ENCODE data around the gene NGDN.
"Not testable (repeated sequence)": the region's sequence is repeated elsewhere in the genome, so short reads cannot be mapped to it uniquely, and the experiment has no call there.

The NGDN gene
- long read RNA-seq, donor 1, transcript NGDN-202 (11 exons, 1,143 nt), result major isoform, 46 of 72 reads
- long read RNA-seq, donor 1, partial matches to known transcripts, result 18 of 72 reads
- long read RNA-seq, donor 1, other reads (novel, unspliced or antisense), result 0 of 72 reads
- long read RNA-seq, donor 2, transcript NGDN-202 (11 exons, 1,143 nt), result major isoform, 21 of 37 reads
- long read RNA-seq, donor 2, partial matches to known transcripts, result 15 of 37 reads
- long read RNA-seq, donor 2, other reads (novel, unspliced or antisense), result 0 of 37 reads
- long read RNA-seq, donor 3, transcript NGDN-202 (11 exons, 1,143 nt), result major isoform, 13 of 19 reads
- long read RNA-seq, donor 3, partial matches to known transcripts, result 5 of 19 reads
- long read RNA-seq, donor 3, other reads (novel, unspliced or antisense), result 0 of 19 reads
- long read RNA-seq, donor 4, transcript NGDN-202 (11 exons, 1,143 nt), result major isoform, 12 of 28 reads
- long read RNA-seq, donor 4, partial matches to known transcripts, result 9 of 28 reads
- long read RNA-seq, donor 4, other reads (novel, unspliced or antisense), result 0 of 28 reads
- long read RNA-seq, donor 5, transcript NGDN-202 (11 exons, 1,143 nt), result major isoform, 34 of 55 reads
- long read RNA-seq, donor 5, partial matches to known transcripts, result 16 of 55 reads
- long read RNA-seq, donor 5, other reads (novel, unspliced or antisense), result 0 of 55 reads
- long read RNA-seq, donor 6, transcript NGDN-202 (11 exons, 1,143 nt), result major isoform, 18 of 28 reads
- long read RNA-seq, donor 6, partial matches to known transcripts, result 8 of 28 reads
- long read RNA-seq, donor 6, other reads (novel, unspliced or antisense), result 0 of 28 reads
- long read RNA-seq, donor 7, result 0 reads
- long read RNA-seq, donor 8, transcript NGDN-202 (11 exons, 1,143 nt), result major isoform, 22 of 31 reads
- long read RNA-seq, donor 8, partial matches to known transcripts, result 5 of 31 reads
- long read RNA-seq, donor 8, other reads (novel, unspliced or antisense), result 0 of 31 reads

- DNase-seq, result peak; percentile 96
These were observed at the start of gene NGDN for GRCh38 chr14:23469127-23469905. Gene NGDN (plus strand): TSS chr14:23469703. CDS start chr14:23469716, 13 bp downstream.

GRCh38 chr14:23421594-23421993, 47.9 kb upstream of the NGDN start:
- no peak for DNase-seq

- DNase-seq, result no peak
These were observed 45.8 kb upstream of the NGDN start for GRCh38 chr14:23423657-23424056.

GRCh38 chr14:23425169-23425568, 44.3 kb upstream of the NGDN start:
- no peak for DNase-seq

- not testable (repeated sequence) for DNase-seq
These were observed 43.7 kb upstream of the NGDN start for GRCh38 chr14:23425798-23426197.

GRCh38 chr14:23428686-23429495, 40.6 kb upstream of the NGDN start:
- DNase-seq, result no peak

GRCh38 chr14:23430016-23430722, 39.3 kb upstream of the NGDN start:
- no peak for DNase-seq

GRCh38 chr14:23430723-23431085, 38.8 kb upstream of the NGDN start:
- no peak for DNase-seq

- no peak for DNase-seq
These were observed 38.0 kb upstream of the NGDN start for GRCh38 chr14:23431486-23431885.

- DNase-seq, result no peak
These were observed 37.2 kb upstream of the NGDN start for GRCh38 chr14:23432102-23432925.

- DNase-seq, result no peak
These were observed 36.6 kb upstream of the NGDN start for GRCh38 chr14:23432946-23433345.

- no peak for DNase-seq
These were observed 36.0 kb upstream of the NGDN start for GRCh38 chr14:23433457-23433856.

GRCh38 chr14:23434488-23435222, 34.8 kb upstream of the NGDN start:
- DNase-seq, result no peak

- peak; percentile 20 for DNase-seq
These were observed 33.8 kb upstream of the NGDN start, which contains the start of gene MYH7 for GRCh38 chr14:23435543-23436326. Gene MYH7 (minus strand): TSS chr14:23435660. CDS start chr14:23433732, 1,928 bp downstream.

- DNase-seq, result peak; percentile 61
These were observed 33.0 kb upstream of the NGDN start for GRCh38 chr14:23436327-23437132.

- peak; percentile 19 for DNase-seq
These were observed 32.1 kb upstream of the NGDN start for GRCh38 chr14:23437133-23438100.

Measured in right kidney (tissue), 9 donors.